LNCaP clone FGC (cell line): ENCODE data around the gene FAM78B.

Experiments
- DNase-seq: peaks from one replicate; pipeline ENCODE4 v3.0.0-alpha.2; 2011; ENCODE audit warnings: low read depth
- H3K4me3 ChIP-seq: 2 replicates; pipeline ENCODE4 v1.5.1; 2011; ENCODE audit warnings: mild to moderate bottlenecking, low read depth, low read length, control low read depth
- TF ChIP-seq, protein P1 (sequence below): IDR thresholded peaks from 2 replicates; pipeline ENCODE4 v1.5.1; 2012; ENCODE audit warnings: mild to moderate bottlenecking; ENCODE audit not compliant: control insufficient read depth, insufficient read depth; ENCODE audit errors: extremely low read depth

Gene FAM78B, protein sequence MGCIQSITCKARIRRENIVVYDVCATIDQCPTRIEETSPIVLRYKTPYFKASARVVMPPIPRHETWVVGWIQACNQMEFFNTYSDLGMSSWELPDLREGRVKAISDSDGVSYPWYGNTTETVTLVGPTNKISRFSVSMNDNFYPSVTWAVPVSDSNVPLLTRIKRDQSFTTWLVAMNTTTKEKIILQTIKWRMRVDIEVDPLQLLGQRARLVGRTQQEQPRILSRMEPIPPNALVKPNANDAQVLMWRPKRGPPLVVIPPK

DNA sequence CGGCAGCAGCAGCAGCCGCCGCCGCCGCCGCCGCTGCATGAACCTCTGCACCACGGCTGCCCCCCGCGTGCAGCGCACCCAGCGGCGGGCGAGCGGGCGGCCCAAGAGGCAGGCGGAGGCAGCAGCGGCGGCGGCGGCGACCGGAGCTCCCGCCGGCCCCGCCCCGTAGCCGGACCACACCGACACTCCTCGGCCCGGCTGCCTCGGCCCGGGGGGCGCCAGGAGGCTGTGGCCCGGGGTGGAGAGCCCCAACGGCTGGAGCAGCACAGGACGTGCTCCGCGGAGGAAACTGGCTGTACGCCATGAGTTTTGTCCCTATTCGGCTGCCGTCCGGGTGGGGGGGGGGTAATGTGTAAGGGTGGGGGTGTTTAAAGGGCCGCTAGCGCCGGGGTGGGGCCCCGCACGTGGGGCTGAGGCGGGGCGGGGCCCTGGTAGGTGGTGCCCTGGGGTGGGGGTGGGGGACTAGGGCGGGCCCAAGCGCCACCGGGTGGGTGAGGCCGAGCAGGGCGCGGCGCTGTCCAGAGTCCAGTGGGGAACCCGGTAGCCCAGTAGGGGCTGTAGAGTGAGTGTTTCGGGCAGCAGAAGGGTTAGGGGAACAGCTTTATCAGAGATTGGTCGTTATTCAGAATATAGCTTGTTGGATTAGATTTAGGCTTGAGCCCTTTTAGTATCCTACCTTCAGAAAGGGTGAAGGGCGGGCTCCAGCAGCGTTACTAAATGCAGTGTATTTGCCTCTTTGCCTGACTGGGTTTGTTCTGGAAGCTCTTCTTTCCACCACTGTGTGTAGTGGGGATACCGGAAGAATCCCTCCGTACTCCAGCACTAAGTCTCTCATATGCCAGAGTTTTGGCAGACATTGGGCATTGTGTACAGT lies at the start of gene FAM78B:
FAM78B (minus strand) TSS at position 304 of the 874 bp plus-strand sequence. CDS start 753 bp downstream, outside the sequence.
- no peak within 1 kb of the TSS for H3K4me3 ChIP-seq
- DNase-seq: no peak
- TF ChIP-seq, protein P1, sequence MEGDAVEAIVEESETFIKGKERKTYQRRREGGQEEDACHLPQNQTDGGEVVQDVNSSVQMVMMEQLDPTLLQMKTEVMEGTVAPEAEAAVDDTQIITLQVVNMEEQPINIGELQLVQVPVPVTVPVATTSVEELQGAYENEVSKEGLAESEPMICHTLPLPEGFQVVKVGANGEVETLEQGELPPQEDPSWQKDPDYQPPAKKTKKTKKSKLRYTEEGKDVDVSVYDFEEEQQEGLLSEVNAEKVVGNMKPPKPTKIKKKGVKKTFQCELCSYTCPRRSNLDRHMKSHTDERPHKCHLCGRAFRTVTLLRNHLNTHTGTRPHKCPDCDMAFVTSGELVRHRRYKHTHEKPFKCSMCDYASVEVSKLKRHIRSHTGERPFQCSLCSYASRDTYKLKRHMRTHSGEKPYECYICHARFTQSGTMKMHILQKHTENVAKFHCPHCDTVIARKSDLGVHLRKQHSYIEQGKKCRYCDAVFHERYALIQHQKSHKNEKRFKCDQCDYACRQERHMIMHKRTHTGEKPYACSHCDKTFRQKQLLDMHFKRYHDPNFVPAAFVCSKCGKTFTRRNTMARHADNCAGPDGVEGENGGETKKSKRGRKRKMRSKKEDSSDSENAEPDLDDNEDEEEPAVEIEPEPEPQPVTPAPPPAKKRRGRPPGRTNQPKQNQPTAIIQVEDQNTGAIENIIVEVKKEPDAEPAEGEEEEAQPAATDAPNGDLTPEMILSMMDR: no peak

DNA sequence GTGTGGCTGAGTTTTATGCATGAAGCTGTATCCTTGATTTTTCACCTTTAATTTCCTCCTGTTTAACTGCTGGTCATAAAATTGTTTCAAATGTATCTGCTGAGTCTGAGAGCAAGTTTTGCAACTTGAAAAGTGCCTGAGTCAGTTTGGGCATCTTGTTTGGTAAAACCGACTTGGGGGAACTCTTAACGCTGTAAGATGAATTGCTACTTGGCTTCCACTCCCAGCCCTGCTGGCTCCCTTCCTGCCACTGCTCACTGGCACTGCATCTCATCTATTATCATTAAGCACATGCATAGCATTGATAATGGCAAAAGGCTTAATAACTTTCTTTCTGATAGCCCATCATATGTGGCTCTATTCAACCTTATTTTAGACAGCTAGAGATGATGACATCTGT lies 35.7 kb upstream of the FAM78B start:
- no peak overlapping the region for H3K4me3 ChIP-seq
- TF ChIP-seq, protein P1: no peak
- no peak for DNase-seq

DNA sequence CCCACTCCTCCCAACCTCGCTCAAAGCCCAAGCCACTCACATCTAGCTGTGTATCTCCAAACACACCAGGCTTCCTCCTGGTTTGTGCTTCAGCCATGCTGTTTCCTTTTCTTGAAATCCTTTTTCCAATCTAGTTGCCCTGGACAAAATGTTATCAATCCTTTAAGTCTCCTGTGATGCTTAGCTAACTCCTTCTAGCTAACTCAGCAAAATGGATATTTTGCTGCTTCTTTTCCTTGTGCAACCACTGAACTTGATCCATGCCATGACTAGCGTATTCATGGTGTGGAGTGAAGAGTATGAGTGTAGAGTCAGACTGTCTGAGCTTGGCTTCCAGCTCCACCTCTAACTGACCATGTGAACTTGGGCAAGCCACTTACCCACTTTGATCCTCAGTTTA lies 33.9 kb upstream of the FAM78B start:
- TF ChIP-seq, protein P1: no peak
- no peak for DNase-seq
- no peak overlapping the region for H3K4me3 ChIP-seq

DNA sequence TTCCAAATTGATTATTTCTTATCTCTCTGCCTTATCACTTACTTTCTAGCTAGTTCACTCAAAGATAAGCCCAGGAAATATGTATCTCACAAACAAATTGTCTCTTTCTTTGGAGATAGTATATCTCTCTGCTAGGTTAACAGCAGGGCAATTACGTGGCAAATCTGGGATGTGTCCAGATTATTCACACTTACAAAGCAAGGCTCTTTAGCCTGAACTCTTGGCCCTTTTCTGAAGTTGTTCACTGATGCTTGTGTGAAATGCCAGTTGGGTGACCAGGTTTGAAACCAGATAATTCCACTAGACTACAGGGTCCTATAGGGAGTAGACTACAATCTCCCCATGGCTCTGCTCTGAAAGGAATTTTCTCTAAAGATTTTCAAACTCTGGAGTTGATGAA lies 30.8 kb upstream of the FAM78B start:
- H3K4me3 ChIP-seq: no peak overlapping the region
- no peak for DNase-seq
- TF ChIP-seq, protein P1: no peak

DNA sequence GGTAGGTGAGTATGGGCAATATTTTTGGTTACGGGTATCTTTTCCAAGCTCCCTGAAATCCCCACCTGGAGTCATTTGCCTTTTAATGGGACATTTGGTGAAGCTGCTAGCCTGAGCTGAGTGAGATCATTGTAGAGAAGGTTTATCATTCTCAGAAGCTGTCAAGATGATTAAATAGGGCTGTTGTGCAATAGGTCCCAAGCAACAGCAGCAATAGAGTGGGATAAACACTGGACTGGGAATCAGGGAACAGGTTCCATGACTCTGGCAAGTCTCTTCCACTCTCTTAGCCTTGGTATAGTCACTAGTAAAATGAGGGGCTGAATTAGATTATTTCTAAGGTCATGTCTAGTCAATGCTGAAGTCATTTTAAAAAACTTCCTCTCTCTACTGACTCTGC lies 30.3 kb upstream of the FAM78B start:
- TF ChIP-seq, protein P1: no peak
- no peak for DNase-seq
- no peak overlapping the region for H3K4me3 ChIP-seq

DNA sequence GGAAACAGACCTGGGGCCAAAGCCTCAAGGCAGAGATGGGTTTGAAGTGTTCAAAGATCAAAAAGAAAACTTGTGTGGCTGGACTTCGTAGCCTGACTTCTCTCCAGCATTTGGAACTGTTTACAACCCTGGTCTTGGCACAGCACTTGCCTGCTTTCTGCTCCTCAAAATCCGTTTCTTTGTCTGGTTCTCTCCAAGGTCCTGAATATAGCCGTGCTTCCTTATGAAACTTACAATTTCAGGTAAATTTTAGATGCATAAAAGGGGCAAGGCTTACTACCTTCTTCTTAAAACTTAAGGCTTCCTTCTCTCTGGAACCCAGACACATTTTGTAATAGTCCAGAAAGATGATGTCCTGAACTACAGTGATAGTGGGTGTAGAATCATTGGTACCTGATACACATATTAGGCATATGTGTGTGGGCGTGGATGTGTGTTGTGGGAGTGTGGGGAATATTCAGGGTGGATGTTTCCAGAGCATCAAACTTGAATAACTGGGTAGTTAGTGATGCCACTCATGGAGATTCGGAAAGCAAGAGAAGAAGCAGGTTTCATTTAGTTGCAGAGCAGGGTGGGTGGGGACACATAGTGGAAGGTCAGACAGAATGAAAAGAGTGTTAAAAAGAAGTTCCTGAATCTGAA lies 26.4 kb upstream of the FAM78B start:
- TF ChIP-seq, protein P1: no peak
- no peak for DNase-seq
- H3K4me3 ChIP-seq: no peak overlapping the region
